ENCODE data around the gene DIP2A.

Gene DIP2A

GRCh38 chr21:46598581-46599572, 140.2 kb downstream of the DIP2A start:
- no peak for DNase-seq

- DNase-seq: no peak
Measured at GRCh38 chr21:46600305-46600704, 141.6 kb downstream of the DIP2A start.

GRCh38 chr21:46600978-46601377, 142.3 kb downstream of the DIP2A start:
- no peak for DNase-seq

GRCh38 chr21:46603228-46603627, 144.5 kb downstream of the DIP2A start:
- DNase-seq: no peak

- DNase-seq: no peak
Measured at GRCh38 chr21:46604329-46604974, 145.8 kb downstream of the DIP2A start.

- DNase-seq: peak; percentile 25
Measured at GRCh38 chr21:46604975-46605766, 146.5 kb downstream of the DIP2A start, which contains the start of gene S100B. Gene S100B (minus strand): TSS chr21:46605082. CDS start chr21:46602415, 2,667 bp downstream.

GRCh38 chr21:46605767-46606426, 147.2 kb downstream of the DIP2A start:
- DNase-seq: peak; percentile 98

- no peak for DNase-seq
Measured at GRCh38 chr21:46606427-46606813, 147.7 kb downstream of the DIP2A start.

GRCh38 chr21:46607636-46608035, 148.9 kb downstream of the DIP2A start:
- peak; percentile 54 for DNase-seq

GRCh38 chr21:46608672-46609111, 150.0 kb downstream of the DIP2A start:
- DNase-seq: no peak

GRCh38 chr21:46610018-46610701, 151.5 kb downstream of the DIP2A start:
- DNase-seq: no peak

GRCh38 chr21:46613391-46613790, 154.7 kb downstream of the DIP2A start:
- no peak for DNase-seq

- DNase-seq: no peak
Measured at GRCh38 chr21:46616050-46616449, 157.4 kb downstream of the DIP2A start.

GRCh38 chr21:46616656-46617055, 158.0 kb downstream of the DIP2A start:
- no peak for DNase-seq

- peak; percentile 30 for DNase-seq
Measured at GRCh38 chr21:46617267-46618051, 158.8 kb downstream of the DIP2A start.

- peak; percentile 56 for DNase-seq
Measured at GRCh38 chr21:46618738-46619379, 160.2 kb downstream of the DIP2A start.

Measured in MV-4-11 (cell line).